Vagina (tissue), 2 donors: ENCODE results near the gene LHX4. TPM values are rescaled to one million over a fixed set of nuclear protein-coding genes. Genes with fewer than 3 reads are reported as not detected.

Source experiments
- DNase-seq, 2 donors: peaks; one replicate each; pipeline ENCODE4 v3.0.0-alpha.2; 2017; ENCODE audit errors: extremely low spot score in 2 of 2
- H3K27ac ChIP-seq: fragments of 200-600 bp; sonication (generic); one replicate; pipeline ENCODE4 v1.5.1; 2019
- H3K27me3 ChIP-seq: fragments of 200-600 bp; sonication (generic); one replicate; pipeline ENCODE4 v1.5.1; 2019
- H3K36me3 ChIP-seq, 2 donors: fragments of 200-600 bp; sonication (generic); one replicate each; pipeline ENCODE4 v1.5.1; 2017 to 2019
- H3K4me1 ChIP-seq: fragments of 200-600 bp; sonication (generic); one replicate; pipeline ENCODE4 v1.5.1; 2019
- H3K4me3 ChIP-seq, 2 donors: fragments of 200-600 bp; sonication (generic); 1 replicate in 1 of 2; 2 replicates in 1 of 2; pipeline ENCODE4 v1.5.1; 2016 to 2019
- H3K9me3 ChIP-seq: fragments of 200-600 bp; sonication (generic); one replicate; pipeline ENCODE4 v1.5.1; 2019
- CTCF ChIP-seq, 3 experiments: fragments of 450-650 bp in 2 of 3; fragments of 200-600 bp in 1 of 3; sonication (generic) in 1 of 3; IDR thresholded peaks; one replicate each; pipeline ENCODE4 v1.5.1; 2017 to 2019; ENCODE audit warnings: antibody characterized with exemption in 3 of 3, mild to moderate bottlenecking in 2 of 3, moderate library complexity in 2 of 3
- POLR2A ChIP-seq, 2 donors: fragments of 450-650 bp; IDR thresholded peaks; one replicate each; pipeline ENCODE4 v1.6.1; 2017; ENCODE audit warnings: antibody characterized with exemption in 2 of 2, mild to moderate bottlenecking in 2 of 2, moderate library complexity in 2 of 2
- POLR2AphosphoS5 ChIP-seq, 2 donors: sonication (generic); formaldehyde crosslinking; IDR thresholded peaks; one replicate each; pipeline ENCODE4 v1.9.0; 2017; ENCODE audit warnings: antibody characterized with exemption in 2 of 2, mild to moderate bottlenecking in 2 of 2, low read depth in 1 of 2; ENCODE audit not compliant: insufficient read depth in 1 of 2
- intact Hi-C: fragments of 100-400 bp; cut with DNase I; formaldehyde crosslinking; loops from one replicate; pipeline ENCODE4 v1.15.1; 2023
- total RNA-seq: library from RNA; depleted of rRNA; stranded (reverse); fragments of >200 nt; gene quantifications from one replicate; pipeline ENCODE4 v1.2.3, GENCODE V29; 2016

Gene LHX4
- total RNA-seq, 1 donor from 2014 or later, result 0.98 TPM

GRCh38 chr1:180208264-180208663 lies 21.8 kb upstream of the LHX4 start:
- TF ChIP-seq POLR2A (IDR thresholded peaks at IDR 0.05), result no peak
- no peak for TF ChIP-seq POLR2AphosphoS5 (IDR thresholded peaks at IDR 0.05; ENCODE audit: insufficient read depth in 1 of 2, low read depth in 1 of 2)
- TF ChIP-seq CTCF (IDR thresholded peaks at IDR 0.05), result no peak
- no peaks in the 10 kb centered on the region for H3K27me3 ChIP-seq
- intact Hi-C loops, result no loop called here
- no peaks in the 10 kb centered on the region for H3K9me3 ChIP-seq
- H3K4me3 ChIP-seq, result no peak overlapping the region
- no peak for DNase-seq
- no peak overlapping the region for H3K27ac ChIP-seq
- H3K4me1 ChIP-seq, result no peaks in the 10 kb centered on the region
- no peaks in the 10 kb centered on the region for H3K36me3 ChIP-seq

GRCh38 chr1:180210008-180210620 lies 19.9 kb upstream of the LHX4 start:
- DNase-seq, result no peak
- Histone ChIP-seq H3K9me3 (no peaks in the 10 kb centered on the region), H3K27me3 (no peaks in the 10 kb centered on the region), H3K4me3 (no peak overlapping the region), H3K36me3 (no peaks in the 10 kb centered on the region), H3K4me1 (no peaks in the 10 kb centered on the region), H3K27ac (no peak overlapping the region)
- intact Hi-C loops, result no loop called here
- TF ChIP-seq POLR2AphosphoS5 (IDR thresholded peaks at IDR 0.05; ENCODE audit: insufficient read depth in 1 of 2, low read depth in 1 of 2), result no peak
- no peak for TF ChIP-seq POLR2A (IDR thresholded peaks at IDR 0.05)
- TF ChIP-seq CTCF (IDR thresholded peaks at IDR 0.05), result no peak

GRCh38 chr1:180211156-180211859 lies 18.8 kb upstream of the LHX4 start:
- Histone ChIP-seq H3K4me1 (no peaks in the 10 kb centered on the region), H3K27ac (no peak overlapping the region), H3K9me3 (no peaks in the 10 kb centered on the region), H3K36me3 (no peaks in the 10 kb centered on the region), H3K27me3 (no peaks in the 10 kb centered on the region), H3K4me3 (no peak overlapping the region)
- no peak for DNase-seq
- intact Hi-C loops, result no loop called here
- TF ChIP-seq CTCF (IDR thresholded peaks at IDR 0.05) (no peak), POLR2A (IDR thresholded peaks at IDR 0.05) (no peak), POLR2AphosphoS5 (IDR thresholded peaks at IDR 0.05; ENCODE audit: insufficient read depth in 1 of 2, low read depth in 1 of 2) (no peak)

GRCh38 chr1:180211860-180212229 lies 18.2 kb upstream of the LHX4 start:
- Histone ChIP-seq H3K27me3 (no peaks in the 10 kb centered on the region), H3K36me3 (no peaks in the 10 kb centered on the region)
- intact Hi-C loops, result no loop called here

More at GRCh38 chr1:180211860-180212229, 18.2 kb upstream of the LHX4 start:
- no peak overlapping the region for H3K4me3 ChIP-seq
- H3K4me1 ChIP-seq, result no peaks in the 10 kb centered on the region
- H3K27ac ChIP-seq, result no peak overlapping the region
- no peaks in the 10 kb centered on the region for H3K9me3 ChIP-seq
- TF ChIP-seq POLR2AphosphoS5 (IDR thresholded peaks at IDR 0.05; ENCODE audit: insufficient read depth in 1 of 2, low read depth in 1 of 2) (no peak), CTCF (IDR thresholded peaks at IDR 0.05) (no peak), POLR2A (IDR thresholded peaks at IDR 0.05) (no peak)
- DNase-seq, result no peak
